GM18519 (cell line): ENCODE data around the gene FIGNL1.

Experiments
- ATAC-seq: cut with Tn5 transposase; IDR thresholded peaks from one replicate; pipeline ENCODE4 v1.9.1; 2021; ENCODE audit warnings: mild to moderate bottlenecking, moderate library complexity; ENCODE audit not compliant: unreplicated experiment, low FRiP score

Gene FIGNL1, protein sequence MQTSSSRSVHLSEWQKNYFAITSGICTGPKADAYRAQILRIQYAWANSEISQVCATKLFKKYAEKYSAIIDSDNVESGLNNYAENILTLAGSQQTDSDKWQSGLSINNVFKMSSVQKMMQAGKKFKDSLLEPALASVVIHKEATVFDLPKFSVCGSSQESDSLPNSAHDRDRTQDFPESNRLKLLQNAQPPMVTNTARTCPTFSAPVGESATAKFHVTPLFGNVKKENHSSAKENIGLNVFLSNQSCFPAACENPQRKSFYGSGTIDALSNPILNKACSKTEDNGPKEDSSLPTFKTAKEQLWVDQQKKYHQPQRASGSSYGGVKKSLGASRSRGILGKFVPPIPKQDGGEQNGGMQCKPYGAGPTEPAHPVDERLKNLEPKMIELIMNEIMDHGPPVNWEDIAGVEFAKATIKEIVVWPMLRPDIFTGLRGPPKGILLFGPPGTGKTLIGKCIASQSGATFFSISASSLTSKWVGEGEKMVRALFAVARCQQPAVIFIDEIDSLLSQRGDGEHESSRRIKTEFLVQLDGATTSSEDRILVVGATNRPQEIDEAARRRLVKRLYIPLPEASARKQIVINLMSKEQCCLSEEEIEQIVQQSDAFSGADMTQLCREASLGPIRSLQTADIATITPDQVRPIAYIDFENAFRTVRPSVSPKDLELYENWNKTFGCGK

DNA sequence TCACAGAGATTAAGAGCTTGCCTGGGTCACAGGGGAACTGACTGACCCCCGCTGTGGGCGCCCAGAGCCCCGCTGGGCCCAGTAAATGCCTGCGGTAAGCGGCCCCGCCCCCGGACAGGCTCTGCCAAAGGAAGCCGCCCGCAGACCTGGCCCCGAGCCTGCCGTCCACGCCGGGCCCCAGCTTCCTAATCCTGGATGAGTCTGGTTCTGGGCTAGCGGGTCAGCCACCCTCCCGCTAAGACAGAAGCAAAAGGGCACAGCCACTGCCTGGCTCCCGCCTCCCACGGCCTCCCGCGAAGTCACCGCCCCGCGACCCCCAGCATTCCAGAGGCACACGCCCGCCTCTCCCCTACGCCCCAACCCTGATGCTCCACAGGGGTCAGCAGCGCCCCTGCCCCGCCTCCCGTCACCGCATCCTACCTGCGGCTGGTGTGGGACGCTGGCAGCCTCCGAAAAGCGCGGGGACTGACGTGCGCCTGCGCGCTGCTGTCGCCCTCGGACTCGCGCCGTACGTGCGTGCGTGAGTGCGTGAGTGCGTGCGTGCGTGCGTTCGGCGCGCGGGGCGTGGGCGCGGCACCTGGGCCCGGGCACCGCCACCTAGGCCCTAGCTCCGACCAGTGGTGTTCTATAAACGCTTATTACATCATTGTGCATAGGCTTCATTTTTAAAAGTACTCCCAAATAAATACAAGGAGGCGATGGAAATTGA, at the start of gene FIGNL1:
Gene FIGNL1, minus strand, starts transcription at position 470 of the 709 bp plus-strand sequence. CDS start 3,063 bp downstream, outside the sequence.
- peak; percentile 70 for ATAC-seq

DNA sequence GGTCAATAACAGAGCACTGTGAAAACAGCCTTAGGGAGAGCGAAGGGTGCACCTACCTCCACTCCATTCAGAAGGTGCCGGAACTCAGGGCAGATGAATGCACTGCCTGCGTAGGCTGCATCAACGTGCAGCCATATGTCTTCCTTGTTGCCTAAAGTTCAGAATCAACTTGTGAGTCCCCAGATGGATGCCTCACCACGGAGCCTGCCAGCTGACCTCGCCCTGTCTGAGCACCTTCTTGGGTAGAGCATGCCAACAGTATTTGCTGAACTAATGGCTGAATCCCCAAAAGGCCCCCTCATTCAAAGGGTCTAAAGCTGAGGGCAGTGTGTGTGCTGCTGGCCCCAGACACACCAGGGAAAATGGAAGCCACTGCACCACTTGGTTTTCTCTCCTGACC, 48.9 kb upstream of the FIGNL1 start:
- ATAC-seq = no peak

DNA sequence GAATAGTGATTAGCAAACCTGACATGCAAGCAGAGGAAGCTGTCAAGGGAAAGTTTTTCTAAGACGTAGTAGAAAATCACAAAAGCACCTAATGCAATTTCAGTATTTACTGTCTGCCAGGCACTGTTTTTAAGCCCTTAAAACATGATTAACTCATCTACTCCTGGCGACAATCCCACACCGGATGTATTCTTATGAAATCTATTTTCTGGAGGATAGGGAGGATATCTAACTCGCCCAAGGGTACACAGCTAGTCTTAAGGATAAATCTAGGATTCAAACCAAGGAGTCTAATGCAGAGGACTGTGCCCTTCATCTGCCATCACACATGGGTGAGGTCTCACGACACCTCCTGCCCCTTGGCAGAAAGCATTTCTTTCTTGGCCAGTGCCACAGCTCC, 47.8 kb upstream of the FIGNL1 start:
- no peak for ATAC-seq

DNA sequence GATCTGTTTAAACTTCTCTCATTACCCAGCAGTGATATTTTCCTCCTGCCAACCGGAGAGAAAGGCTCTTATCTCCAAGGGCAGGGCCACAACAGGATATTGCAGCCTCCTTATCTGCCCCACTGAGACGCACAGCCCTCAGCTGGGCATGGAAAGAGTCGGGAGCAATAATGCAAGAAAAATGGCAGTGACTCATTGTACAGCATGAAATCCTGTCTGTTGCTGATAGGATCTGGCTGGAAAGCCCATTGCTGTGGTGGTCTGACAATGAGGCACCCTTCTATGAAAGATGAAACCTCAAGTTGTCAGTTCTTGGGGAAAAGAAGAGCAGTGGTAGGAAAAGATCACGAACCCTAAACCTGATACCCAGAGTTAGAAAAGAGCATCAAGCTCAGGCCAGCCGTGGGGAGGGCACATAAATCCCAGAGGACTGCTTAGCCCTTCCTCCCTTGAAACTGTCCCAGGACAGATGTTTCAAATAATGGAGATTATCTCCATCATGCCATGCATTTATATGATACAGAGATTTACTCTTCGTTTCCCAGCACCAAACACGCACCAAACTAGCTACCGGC, 47.0 kb upstream of the FIGNL1 start:
- no peak for ATAC-seq

DNA sequence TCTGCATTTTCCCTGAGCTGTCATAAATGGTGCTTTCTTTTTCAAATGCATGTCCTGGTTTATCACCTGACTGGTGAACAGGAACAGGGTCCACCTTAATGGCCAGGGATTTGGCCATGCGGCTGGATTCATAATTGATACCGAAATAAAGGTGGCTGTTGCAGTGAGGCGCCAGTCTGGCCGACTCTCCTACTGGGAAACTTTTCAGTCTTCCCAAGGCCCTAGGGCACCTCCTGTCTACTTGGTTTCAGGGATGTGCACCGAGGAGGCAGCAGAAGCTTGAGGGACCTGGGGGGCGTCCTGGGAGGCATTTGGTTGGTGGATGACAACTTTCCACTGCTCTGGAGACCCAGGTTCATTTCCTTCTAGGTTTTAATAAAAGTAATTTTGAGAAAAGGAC, 46.4 kb upstream of the FIGNL1 start:
- ATAC-seq = no peak

DNA sequence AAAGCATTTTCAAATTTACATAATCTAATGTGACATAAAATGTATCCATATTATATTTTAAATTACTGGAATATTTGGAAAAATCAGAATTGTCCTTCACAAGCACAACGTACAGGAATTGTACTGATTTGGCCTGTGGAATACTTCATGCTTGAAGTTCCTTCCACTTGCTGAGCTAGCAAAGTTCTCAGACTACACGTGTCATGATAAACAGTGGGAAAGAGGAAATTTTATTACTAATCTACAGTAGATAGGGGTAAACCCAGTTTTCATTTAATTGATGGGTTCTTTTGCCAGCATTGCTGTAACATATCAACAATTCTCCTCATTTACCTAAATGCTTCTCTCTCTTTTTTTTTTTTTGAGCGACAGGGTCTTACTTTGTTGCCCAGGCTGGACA, 45.6 kb upstream of the FIGNL1 start:
- no peak for ATAC-seq

DNA sequence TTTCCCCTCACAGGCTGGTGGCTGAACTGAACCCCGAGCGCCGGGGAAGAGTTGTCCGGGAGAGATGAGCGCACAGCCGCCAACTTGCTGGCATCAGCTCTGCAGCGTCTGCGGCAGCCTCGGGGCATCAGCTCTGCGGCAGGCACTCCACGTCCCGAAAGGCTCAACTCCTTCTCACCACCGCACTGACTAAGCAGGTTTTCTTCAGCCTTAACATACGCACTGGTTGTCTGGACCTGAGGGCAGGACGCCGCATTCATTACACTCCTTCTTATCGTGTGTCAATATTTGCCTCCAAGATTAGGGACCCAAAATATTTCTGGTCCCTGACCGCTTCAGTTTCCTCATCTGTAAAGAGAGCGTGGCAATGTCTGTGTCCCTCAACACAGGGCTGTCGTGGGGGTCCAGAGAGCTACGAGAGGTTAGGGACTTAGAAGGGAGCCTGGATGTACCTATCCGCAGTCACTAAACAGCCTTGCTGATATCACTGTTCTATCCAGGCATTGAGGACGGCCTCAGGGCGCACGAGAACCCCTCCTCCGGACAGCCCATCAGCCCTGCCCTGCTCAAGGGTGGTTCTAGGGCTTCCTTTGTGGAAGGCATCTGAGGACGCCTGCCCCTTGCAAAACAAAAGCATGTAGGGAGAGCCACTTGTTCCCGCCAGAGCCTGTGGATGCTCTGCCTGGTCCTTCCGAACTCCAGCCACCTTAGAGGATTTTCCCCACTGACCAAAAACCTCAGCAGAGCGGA, 42.8 kb upstream of the FIGNL1 start:
- ATAC-seq = no peak

DNA sequence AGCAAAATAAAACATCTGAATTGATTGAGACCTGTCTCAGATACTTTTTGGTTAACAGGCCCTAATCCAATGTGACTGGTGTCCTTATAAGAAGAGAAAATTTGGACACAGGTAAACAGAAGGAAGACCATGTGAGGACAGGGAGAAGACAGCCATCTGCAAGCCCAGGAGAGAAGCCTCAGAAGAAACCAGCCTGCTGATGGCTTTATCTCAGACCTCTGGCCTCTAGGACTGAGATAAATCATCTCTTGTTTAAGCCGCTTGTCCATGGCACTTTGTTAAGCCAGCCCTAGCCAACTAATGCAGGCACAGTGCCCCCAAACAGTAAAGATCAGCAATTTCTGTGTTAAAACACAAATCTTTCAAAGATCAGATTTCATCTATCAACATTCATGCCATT, 41.8 kb upstream of the FIGNL1 start:
- no peak for ATAC-seq

DNA sequence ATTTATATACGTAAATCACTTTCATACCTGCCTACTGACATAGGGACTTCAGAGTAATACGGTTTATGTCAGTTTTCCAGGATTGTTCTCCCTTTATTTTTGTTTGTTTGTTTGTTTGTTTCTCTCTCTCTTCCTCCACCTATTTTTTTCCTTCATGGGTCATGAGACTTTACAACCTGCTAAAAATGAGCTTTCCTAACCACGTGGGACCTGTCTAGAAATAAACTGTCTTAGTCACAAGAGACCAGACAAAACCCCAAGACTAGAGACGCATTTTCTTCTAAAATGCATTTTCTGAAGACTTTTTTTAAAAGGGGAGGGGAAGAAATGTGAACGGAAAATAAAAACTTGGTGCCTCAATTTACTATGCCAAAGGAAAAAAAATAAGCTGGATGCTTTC, 41.1 kb upstream of the FIGNL1 start:
- no peak for ATAC-seq

DNA sequence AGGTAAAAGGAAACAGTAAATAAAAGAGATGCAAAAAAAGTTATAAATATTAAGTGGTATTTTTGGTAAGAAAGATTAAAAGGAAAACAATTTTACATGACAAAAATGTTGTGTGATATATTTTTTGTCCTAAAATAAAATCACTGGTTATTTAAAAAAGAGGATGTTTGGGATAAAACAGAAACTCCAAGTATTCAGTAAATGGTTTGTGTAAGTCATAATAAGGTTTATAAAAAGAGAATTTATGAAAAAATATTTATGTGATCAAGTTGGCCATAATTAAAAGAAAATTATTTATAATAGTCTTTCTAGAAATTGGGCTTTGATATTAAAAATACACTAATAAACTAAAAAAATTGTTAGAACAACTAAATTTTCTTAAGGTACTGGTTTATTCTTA, 38.2 kb upstream of the FIGNL1 start:
- no peak for ATAC-seq

DNA sequence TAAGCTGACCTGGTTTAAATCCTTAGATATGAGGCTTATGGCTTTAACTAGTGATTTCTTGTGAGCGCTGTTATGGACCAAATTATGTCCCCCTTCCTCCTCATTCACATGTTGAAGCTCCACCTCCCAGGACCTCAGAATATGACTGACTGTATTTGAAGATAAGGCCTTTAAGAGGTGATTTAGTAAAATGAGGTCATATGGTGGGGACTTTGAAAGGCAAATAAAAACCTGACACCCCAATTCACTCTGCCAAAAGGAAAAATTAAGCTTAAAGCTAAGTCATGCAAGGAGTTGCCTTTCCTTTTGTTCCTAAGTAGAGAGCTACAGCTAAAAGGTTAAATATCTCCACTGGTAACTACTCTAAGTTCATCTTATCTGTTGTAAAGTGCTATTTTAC, 36.4 kb upstream of the FIGNL1 start:
- ATAC-seq = no peak

DNA sequence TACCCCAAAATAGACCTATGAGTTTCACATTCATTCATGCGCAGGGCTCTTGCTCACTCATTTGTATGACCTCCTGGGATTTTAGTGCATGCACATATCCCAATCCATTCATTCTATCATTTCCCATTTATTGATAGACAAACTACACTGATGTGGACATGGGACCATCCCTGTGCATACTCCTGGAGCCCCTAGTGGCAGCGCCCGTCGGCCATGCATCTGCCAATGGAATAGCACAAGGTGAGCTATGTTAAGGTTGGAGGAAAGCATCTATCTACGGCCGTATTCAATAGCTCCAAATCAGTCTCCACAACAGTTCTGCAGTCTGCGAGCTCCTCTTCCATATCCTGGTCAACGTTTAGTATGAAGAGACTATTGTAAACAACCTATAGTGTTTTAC, 31.7 kb upstream of the FIGNL1 start:
- ATAC-seq = no peak

DNA sequence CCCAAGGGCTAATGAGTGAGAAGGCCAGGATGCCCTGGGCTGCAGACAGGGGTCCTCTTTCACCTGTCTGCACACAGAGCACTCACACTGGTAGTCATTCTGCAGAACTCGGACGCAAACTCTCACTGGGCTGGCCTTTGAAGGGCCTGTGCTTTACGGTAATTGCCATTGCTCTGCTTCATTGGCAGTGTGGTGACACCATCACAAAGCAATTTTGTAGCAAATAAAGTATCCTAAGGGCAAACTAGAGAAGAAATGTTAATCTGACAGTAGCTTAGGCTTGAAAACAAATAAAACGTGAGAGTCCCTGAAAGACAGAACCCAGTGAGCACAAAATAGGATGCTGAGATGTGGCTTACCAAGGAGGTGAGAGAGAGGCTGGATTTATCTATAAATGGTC, 30.6 kb upstream of the FIGNL1 start:
- no peak for ATAC-seq

DNA sequence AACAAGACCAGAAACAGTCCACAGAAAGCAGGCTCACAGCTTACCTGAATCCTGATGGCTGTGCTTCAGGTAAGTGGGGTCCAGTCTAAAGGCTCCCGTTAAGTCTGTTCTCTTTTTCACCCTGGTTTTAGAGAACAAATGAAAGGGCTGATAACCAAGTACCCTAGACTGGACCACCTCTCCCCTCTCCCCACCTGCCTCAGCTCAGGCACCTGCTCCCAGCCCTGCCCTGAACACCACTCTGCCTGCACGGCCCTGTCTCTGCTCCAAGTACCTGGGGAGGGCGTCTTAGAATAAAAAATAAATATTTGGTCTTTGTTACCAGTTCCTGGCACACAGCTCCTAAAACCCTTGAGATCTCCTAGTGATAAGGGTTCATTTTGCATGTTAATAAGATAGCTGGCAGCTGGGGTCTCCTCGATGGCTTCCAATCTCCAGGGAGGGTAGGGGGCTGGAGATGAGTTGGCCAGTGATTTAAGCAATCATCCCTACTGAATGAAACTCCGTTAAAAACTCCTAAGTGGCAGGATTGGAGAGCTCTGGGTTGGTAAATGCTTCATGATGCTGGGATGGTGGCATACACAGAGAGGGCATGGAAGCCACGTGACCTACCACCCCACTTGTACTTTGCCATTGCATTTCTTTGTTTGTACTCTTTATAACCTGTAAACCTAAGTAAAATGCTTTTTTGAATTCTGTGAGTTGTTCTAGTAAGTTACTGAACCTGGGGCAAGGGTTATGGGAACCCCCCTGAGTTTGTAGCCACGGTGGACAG, 29.8 kb upstream of the FIGNL1 start:
- no peak for ATAC-seq

DNA sequence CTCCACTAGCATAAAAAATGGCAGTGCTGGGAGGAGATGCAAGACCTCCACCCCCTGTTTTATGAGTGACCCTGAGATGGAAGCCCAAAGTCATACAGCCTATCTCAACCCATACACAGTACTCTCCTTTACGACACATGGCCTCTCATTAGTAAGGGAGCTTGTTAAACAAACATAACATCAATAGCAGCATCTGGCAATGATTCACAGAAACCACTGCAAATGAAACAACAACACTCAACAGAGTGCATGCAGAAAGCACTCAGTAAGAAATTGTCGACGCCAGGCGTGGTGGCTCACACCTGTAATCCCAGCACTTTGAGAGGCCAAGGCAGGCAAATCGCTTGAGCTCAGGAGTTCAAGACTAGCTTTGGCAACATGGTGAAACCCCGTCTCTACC, 27.5 kb upstream of the FIGNL1 start:
- ATAC-seq = no peak

DNA sequence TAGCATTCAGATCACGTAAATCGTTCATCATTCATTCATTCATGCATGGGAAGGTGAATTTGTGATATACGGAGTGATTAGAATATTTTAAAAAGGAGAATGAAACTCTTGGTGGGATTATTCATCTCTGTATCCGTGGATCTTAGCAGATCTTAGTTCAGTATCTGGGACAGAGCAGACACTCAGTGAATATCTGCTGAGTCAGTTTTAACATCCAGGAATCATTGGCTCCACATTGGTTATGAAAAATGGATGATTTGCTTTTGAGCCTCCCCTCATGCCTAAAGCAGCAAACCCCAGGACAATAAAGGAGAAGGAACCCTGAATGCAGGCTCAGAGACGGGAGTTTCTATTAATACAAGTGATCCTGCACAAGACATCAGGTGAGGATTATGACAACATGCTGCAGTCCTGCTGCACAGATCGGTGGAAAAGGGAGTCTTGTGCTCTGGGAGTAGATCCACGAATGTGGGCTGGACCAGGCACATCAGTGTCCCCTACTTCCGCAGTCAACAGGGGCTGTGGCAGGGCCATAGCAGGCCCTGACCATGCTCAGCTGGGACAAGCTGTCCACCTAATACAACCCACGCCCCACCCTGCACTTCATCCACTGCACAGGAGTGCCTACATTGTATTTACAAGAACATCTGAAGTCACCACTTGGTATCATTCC, 26.9 kb upstream of the FIGNL1 start:
- no peak for ATAC-seq

DNA sequence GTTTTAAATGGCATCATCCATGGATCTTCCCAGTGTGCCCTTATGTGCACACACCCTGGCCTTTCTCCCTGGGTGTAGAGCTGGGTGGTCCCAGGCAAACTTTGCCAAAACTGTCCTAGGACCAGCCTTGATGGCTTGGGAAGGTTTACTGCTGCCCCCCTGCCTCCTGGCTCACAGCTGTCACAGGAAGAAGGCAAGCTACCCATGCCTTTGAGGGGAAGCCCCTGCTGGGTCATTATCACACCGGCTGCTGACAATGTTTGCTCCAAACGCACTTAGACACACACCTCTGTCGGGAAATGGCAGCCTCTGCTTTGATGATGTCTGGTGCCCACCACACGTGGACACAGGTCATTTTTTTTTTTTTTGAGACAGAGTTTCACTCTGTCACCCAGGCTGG, 25.2 kb upstream of the FIGNL1 start:
- peak; percentile 52 for ATAC-seq

DNA sequence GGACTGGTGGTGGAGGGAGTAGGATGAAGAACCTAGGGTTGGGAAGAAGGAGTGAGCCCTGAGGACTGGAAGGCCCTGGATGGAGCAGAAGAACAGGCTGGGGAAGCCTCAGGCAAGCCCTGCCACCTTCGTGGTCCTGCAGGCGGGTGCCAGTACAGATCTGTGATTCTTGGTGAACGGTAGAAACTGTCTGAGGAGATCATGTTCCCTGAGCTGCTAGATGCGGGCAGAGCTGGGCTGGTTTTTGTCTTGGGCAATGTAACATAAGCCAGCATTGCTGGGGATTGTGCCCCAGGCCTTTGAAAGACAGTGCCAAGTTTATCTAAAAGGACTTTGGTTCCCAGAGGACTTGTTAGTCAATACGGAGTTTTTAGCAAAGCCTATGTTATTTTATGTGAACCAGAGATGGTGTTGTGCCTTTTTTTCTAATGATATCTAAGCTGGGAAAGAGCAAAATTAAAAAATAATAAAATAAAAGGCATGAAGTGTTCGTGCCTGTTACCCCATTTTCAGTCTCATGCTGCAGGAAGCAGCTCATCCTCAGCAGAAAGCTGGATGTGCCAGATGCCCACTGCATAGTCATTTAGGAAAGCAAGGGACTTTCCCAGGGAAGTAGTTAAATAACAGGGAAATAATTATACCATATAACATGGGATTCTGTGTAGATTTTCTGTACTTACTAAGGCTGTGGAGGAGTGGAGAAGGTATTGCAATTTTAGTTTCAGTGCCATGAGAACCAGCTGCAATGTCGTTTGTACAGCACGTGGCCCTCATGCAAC, 24.4 kb upstream of the FIGNL1 start:
- ATAC-seq = no peak
